Astrocyte of the spinal cord (primary cell): ENCODE results near the gene SETD3.
"Not testable (repeated sequence)": the region's sequence is repeated elsewhere in the genome, so short reads cannot be mapped to it uniquely, and the experiment has no call there.

Experiments used
- DNase-seq: peaks from one replicate; pipeline ENCODE4 v3.0.0; 2011; ENCODE audit warnings: low read depth, low spot score
- H3K4me3 ChIP-seq: 2 replicates; pipeline ENCODE4 v1.5.1; 2011; ENCODE audit warnings: low read depth, mild to moderate bottlenecking, low read length, moderate library complexity
- CTCF ChIP-seq: IDR thresholded peaks from 2 replicates; pipeline ENCODE4 v1.5.1; 2012; ENCODE audit warnings: low read depth, mild to moderate bottlenecking, low read length, inconsistent platforms
- in situ Hi-C: cut with HindIII; loops from 2 replicates; pipeline ENCODE4 v1.10.0; 2017; ENCODE audit warnings: low sequenced_read_pairs

SETD3 gene

GRCh38 chr14:99348816-99349614, 131.6 kb downstream of the SETD3 start:
- in situ Hi-C loops = no loop called here
- no peak for DNase-seq

GRCh38 chr14:99348231-99348630, 132.4 kb downstream of the SETD3 start:
- in situ Hi-C loops, DNase-seq, H3K4me3 ChIP-seq: not testable (repeated sequence)

More at GRCh38 chr14:99348816-99349614, 131.6 kb downstream of the SETD3 start:
- no peak overlapping the region for H3K4me3 ChIP-seq
- no peak for TF ChIP-seq CTCF
